HG03108 (cell line): ENCODE results near the gene SCN2B.
A peak's percentile ranks its signal among the peaks of the same experiment; 100 is the strongest.

ENCODE experiments used
- ATAC-seq: cut with Tn5 transposase; IDR thresholded peaks from one replicate; pipeline ENCODE4 v1.9.1; 2021; ENCODE audit warnings: moderate library complexity; ENCODE audit not compliant: unreplicated experiment

Gene SCN2B

GRCh38 chr11:118135796-118136165 is 40.7 kb downstream of the SCN2B start:
- ATAC-seq = no peak

- ATAC-seq = no peak
Measured at GRCh38 chr11:118135051-118135795, 41.2 kb downstream of the SCN2B start.

- no peak for ATAC-seq
Measured at GRCh38 chr11:118133816-118134215, 42.6 kb downstream of the SCN2B start.

- ATAC-seq = no peak
Measured at GRCh38 chr11:118132385-118133151, 43.9 kb downstream of the SCN2B start.

- ATAC-seq = no peak
Measured at GRCh38 chr11:118129471-118130172, 46.8 kb downstream of the SCN2B start.

- no peak for ATAC-seq
Measured at GRCh38 chr11:118128721-118129470, 47.5 kb downstream of the SCN2B start.

GRCh38 chr11:118128310-118128709 is 48.1 kb downstream of the SCN2B start:
- no peak for ATAC-seq

- ATAC-seq = no peak
Measured at GRCh38 chr11:118126082-118126838, 50.2 kb downstream of the SCN2B start.

- no peak for ATAC-seq
Measured at GRCh38 chr11:118124929-118125535, 51.4 kb downstream of the SCN2B start.

- ATAC-seq = no peak
Measured at GRCh38 chr11:118120793-118121192, 55.6 kb downstream of the SCN2B start.

- ATAC-seq = peak; percentile 65
Measured at GRCh38 chr11:118117790-118118601, 58.4 kb downstream of the SCN2B start.

GRCh38 chr11:118115048-118115447 is 61.4 kb downstream of the SCN2B start:
- ATAC-seq = no peak

- no peak for ATAC-seq
Measured at GRCh38 chr11:118114266-118114665, 62.2 kb downstream of the SCN2B start.

GRCh38 chr11:118112711-118113430 is 63.6 kb downstream of the SCN2B start:
- ATAC-seq = no peak
